K562 (cell line): Measurements from ENCODE around the gene MYMX. TPM values are rescaled to one million over a fixed set of nuclear protein-coding genes. Genes with fewer than 3 reads are reported as not detected.
A peak's percentile ranks its signal among the peaks of the same experiment; 100 is the strongest.

Source experiments
- FOXP1 ChIP-seq: sonication (generic); formaldehyde crosslinking; IDR thresholded peaks from 2 replicates; pipeline ENCODE4 v1.8.0; 2022; ENCODE audit warnings: mild to moderate bottlenecking, missing genetic modification reagents
- MIER1 ChIP-seq: fragments of 450-650 bp; IDR thresholded peaks from 2 replicates; pipeline ENCODE4 v1.6.1; 2016; ENCODE audit warnings: antibody characterized with exemption, mild to moderate bottlenecking, low read depth
- MTA2 ChIP-seq: fragments of 450-650 bp; IDR thresholded peaks from 2 replicates; pipeline ENCODE4 v1.6.1; 2016; ENCODE audit warnings: low read depth
- NFATC3 ChIP-seq: fragments of 450-650 bp; IDR thresholded peaks from 2 replicates; pipeline ENCODE4 v1.6.1; 2017; ENCODE audit warnings: mild to moderate bottlenecking
- POLR2AphosphoS5 ChIP-seq: IDR thresholded peaks from 2 replicates; pipeline ENCODE4 v1.6.1; 2011; ENCODE audit warnings: mild to moderate bottlenecking, low read depth, low read length, moderate library complexity; ENCODE audit not compliant: control insufficient read depth, insufficient read depth
- PYGO2 ChIP-seq: fragments of 450-650 bp; IDR thresholded peaks from 2 replicates; pipeline ENCODE4 v1.6.1; 2016; ENCODE audit warnings: mild to moderate bottlenecking, missing genetic modification characterization, moderate library complexity, missing compliant biosample characterization
- ZNF274 ChIP-seq: IDR thresholded peaks from 2 replicates; pipeline ENCODE4 v1.6.1; 2011; ENCODE audit warnings: low read depth, mild to moderate bottlenecking, low read length, moderate library complexity, borderline replicate concordance
- ZNF830 ChIP-seq: fragments of 250-450 bp; sonication (Bioruptor Pico); IDR thresholded peaks from 2 replicates; pipeline ENCODE4 v1.5.0; 2021; ENCODE audit warnings: mild to moderate bottlenecking
- polyA plus RNA-seq, 8 experiments: library from polyadenylated mRNA; depleted of rRNA in 4 of 8; stranded (reverse) in 5 of 8; unstranded in 3 of 8; fragments of >200 nt; fragmentation: Nextera tagmentation in 2 of 8; fragmentation: Illumina TruSeq in 1 of 8; extraction: Ambion mirVana in 2 of 8; extraction: Trizol in 1 of 8; gene quantifications; 2 replicates each; pipeline versions ENCODE4 v1.2.1 to v1.2.3, GENCODE V29; 2011 to 2014; ENCODE audit warnings: inconsistent platforms in 1 of 8, missing spikeins in 1 of 8
- total RNA-seq, 7 experiments: library from RNA; depleted of rRNA in 6 of 7; stranded (reverse); fragments of >200 nt in 6 of 7; fragmentation: Illumina TruSeq in 2 of 7; extraction: Trizol in 2 of 7; gene quantifications; 2 replicates each; pipeline versions ENCODE4 v1.2.1 to v1.2.3, GENCODE V29; 2011 to 2021; ENCODE audit warnings: low replicate concordance in 1 of 7
- TF ChIP-seq, protein P1 (sequence below), 2 experiments: fragments of 450-650 bp; IDR thresholded peaks; 2 replicates each; pipeline ENCODE4 v1.6.1; 2016; ENCODE audit warnings: mild to moderate bottlenecking in 2 of 2, borderline replicate concordance in 1 of 2, low read depth in 1 of 2, moderate library complexity in 1 of 2
- TF ChIP-seq, protein P2 (sequence below), 2 experiments: fragments of 450-650 bp in 1 of 2; sonication (generic) in 1 of 2; formaldehyde crosslinking in 1 of 2; IDR thresholded peaks; 2 replicates each; pipeline versions ENCODE4 v1.7.1 to v1.9.0; 2016 to 2022; ENCODE audit warnings: inconsistent platforms in 1 of 2, mild to moderate bottlenecking in 1 of 2, missing genetic modification reagents in 1 of 2

The MYMX gene
- total and polyA plus RNA-seq, 9 of the 15 experiments (the other 6 are each of a cell fraction or from before 2014, with no cell fraction given): 0.12 TPM; not detected in 8

DNA sequence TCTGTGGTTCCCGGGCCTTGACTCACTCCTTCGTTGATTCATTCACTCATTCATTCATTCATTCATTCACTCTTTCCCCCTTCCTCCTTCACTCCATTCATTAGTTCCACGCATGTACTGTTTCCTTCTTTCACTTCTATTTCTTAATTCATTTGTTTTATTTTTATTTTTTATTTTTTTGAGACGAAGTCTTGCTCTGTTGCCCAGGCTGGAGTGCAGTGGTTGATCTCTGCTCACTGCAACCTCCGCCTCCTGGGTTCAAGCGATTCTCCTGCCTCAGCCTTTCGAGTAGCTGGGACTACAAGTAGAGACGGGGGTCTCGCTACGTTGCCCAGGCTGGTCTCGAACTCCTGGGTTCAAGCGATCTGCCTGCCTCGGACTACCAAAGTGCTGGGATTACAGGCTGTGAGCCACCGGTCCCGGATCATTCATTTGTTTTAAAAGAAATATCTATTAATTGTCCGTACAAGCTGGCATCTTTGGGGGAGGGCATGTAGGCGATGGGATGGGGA lies 49.1 kb downstream of the MYMX start (continued):
- TF ChIP-seq, protein P1, sequence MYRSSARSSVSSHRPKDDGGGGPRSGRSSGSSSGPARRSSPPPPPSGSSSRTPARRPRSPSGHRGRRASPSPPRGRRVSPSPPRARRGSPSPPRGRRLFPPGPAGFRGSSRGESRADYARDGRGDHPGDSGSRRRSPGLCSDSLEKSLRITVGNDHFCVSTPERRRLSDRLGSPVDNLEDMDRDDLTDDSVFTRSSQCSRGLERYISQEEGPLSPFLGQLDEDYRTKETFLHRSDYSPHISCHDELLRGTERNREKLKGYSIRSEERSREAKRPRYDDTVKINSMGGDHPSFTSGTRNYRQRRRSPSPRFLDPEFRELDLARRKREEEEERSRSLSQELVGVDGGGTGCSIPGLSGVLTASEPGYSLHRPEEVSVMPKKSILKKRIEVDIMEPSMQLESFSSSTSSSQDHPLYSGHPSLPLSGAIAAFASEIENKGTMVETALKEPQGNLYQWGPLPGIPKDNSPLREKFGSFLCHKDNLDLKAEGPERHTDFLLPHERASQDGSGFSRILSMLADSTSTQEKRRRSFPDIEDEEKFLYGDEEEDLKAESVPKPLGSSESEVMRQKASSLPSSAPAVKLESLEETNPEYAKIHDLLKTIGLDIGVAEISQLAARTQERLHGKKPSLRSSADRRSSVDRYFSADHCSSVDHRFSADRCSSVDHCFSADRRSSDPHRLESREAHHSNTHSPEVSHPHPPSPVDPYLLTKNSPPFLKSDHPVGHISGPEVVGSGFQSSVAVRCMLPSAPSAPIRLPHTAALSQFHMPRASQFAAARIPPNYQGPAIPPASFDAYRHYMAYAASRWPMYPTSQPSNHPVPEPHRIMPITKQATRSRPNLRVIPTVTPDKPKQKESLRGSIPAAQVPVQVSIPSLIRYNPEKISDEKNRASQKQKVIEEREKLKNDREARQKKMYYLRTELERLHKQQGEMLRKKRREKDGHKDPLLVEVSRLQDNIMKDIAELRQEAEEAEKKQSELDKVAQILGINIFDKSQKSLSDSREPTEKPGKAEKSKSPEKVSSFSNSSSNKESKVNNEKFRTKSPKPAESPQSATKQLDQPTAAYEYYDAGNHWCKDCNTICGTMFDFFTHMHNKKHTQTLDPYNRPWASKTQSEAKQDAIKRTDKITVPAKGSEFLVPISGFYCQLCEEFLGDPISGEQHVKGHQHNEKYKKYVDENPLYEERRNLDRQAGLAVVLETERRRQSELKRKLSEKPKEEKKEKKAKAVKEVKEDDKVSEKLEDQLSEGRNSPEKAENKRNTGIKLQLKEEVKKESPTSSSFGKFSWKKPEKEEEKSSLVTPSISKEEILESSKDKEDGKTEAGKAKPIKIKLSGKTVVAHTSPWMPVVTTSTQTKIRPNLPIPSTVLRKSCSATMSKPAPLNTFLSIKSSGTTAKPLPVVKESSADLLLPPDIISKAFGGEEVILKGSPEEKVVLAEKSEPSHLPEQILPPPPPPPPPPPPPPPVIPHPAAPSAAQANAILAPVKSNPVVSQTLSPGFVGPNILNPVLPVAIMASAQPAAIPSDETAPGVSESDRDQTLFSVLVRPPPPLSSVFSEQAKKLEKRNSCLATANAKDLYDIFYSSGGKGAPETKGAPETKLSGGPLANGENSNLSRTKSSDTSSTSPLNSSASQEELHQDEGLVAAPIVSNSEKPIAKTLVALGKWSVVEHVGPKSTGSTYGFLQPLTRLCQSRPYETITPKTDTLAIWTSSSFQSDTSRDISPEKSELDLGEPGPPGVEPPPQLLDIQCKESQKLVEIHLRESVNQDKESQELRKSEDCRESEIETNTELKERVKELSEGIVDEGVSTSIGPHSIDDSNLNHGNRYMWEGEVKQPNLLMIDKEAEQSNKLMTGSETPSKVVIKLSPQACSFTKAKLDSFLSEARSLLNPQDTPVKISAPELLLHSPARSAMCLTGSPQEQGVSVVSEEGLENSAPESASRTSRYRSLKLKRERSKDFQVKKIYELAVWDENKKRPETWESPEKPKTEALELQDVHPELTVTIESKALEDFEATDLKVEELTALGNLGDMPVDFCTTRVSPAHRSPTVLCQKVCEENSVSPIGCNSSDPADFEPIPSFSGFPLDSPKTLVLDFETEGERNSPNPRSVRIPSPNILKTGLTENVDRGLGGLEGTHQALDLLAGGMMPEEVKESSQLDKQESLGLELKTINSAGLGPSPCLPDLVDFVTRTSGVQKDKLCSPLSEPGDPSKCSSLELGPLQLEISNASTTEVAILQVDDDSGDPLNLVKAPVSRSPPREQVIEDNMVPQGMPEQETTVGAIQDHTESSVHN (IDR thresholded peaks at IDR 0.05; ENCODE audit: borderline replicate concordance in 1 of 2, low read depth in 1 of 2): peak in 1 of 2 experiments; percentile 77; a peak in 2 of 4 replicates
- TF ChIP-seq PYGO2 (tag): no peak
- TF ChIP-seq MTA2: peak; percentile 40; the same call in 1 of the 2 replicates
- TF ChIP-seq FOXP1 (CRISPR knock-in tag): no peak
- TF ChIP-seq, protein P2, sequence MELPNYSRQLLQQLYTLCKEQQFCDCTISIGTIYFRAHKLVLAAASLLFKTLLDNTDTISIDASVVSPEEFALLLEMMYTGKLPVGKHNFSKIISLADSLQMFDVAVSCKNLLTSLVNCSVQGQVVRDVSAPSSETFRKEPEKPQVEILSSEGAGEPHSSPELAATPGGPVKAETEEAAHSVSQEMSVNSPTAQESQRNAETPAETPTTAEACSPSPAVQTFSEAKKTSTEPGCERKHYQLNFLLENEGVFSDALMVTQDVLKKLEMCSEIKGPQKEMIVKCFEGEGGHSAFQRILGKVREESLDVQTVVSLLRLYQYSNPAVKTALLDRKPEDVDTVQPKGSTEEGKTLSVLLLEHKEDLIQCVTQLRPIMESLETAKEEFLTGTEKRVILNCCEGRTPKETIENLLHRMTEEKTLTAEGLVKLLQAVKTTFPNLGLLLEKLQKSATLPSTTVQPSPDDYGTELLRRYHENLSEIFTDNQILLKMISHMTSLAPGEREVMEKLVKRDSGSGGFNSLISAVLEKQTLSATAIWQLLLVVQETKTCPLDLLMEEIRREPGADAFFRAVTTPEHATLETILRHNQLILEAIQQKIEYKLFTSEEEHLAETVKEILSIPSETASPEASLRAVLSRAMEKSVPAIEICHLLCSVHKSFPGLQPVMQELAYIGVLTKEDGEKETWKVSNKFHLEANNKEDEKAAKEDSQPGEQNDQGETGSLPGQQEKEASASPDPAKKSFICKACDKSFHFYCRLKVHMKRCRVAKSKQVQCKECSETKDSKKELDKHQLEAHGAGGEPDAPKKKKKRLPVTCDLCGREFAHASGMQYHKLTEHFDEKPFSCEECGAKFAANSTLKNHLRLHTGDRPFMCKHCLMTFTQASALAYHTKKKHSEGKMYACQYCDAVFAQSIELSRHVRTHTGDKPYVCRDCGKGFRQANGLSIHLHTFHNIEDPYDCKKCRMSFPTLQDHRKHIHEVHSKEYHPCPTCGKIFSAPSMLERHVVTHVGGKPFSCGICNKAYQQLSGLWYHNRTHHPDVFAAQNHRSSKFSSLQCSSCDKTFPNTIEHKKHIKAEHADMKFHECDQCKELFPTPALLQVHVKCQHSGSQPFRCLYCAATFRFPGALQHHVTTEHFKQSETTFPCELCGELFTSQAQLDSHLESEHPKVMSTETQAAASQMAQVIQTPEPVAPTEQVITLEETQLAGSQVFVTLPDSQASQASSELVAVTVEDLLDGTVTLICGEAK (IDR thresholded peaks at IDR 0.05): peak; percentile 66; the same call in 1 of the 2 replicates
- TF ChIP-seq, protein P2 (CRISPR knock-in tag; IDR thresholded peaks at IDR 0.05): no peak
- TF ChIP-seq MIER1: 0 out of 2 replicates have a peak, but pooled peaks have one; percentile 61
- no peak for TF ChIP-seq ZNF830 (CRISPR knock-in tag)
- TF ChIP-seq POLR2AphosphoS5: no peak
- TF ChIP-seq ZNF274: no peak
- TF ChIP-seq NFATC3: peak; percentile 78; the same call in 1 of the 2 replicates
